ENCODE data around the gene WDR26.
"Not testable (repeated sequence)": the region's sequence is repeated elsewhere in the genome, so short reads cannot be mapped to it uniquely, and the experiment has no call there.

The WDR26 gene

DNA sequence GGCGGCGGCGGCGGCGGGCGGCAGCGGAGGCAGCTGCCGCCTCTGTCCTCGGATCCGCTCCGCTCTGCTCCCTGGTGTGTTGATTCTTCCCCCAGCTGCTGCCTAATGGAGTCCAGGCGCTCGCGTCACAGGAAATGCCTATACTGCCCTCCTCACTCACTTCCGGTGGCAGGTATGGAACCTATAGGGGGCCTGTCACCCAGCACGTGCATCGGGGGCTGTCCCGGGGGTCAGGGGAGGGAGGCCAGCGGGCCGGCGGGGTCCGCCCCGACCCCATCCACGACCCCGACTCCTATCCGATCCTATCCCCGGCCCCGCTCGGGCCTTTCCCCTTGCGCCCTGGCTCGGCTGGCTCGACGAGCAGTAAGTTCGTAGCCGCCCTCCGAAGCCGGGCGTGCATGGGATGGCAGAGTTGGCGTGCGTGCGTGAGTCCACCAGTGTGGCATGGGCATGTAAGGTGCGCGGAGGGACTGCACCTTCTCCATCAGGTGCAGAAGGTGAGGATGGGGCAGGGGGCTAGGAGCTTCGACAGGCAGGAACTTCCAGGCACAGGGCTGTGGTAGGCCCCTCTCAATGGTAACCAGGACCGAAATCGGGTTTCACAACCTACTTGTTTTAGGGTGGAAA, at the start of gene WDR26:
Gene WDR26 (minus strand): TSS at position 107 of the 627 bp plus-strand sequence.
- FAIRE-seq, result no peak

DNA sequence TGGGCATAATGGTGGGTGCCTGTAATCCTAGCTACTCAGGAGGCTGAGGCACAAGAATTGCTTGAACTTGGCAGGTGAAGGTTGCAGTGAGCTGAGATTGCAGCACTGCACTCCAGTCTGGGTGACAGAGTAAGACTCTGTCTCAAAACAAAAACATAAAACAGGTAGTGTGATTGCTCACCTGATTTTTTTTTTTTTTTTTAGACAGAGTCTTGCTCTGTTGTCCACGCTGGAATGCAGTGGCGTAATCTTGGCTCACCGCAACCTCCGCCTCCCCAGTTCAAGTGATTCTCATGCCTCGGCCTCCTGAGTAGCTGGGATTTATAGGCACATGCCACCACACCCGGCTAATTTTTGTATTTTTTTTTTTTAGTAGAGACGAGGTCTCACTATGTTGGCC, 48.6 kb upstream of the WDR26 start:
- not testable (repeated sequence) for FAIRE-seq

DNA sequence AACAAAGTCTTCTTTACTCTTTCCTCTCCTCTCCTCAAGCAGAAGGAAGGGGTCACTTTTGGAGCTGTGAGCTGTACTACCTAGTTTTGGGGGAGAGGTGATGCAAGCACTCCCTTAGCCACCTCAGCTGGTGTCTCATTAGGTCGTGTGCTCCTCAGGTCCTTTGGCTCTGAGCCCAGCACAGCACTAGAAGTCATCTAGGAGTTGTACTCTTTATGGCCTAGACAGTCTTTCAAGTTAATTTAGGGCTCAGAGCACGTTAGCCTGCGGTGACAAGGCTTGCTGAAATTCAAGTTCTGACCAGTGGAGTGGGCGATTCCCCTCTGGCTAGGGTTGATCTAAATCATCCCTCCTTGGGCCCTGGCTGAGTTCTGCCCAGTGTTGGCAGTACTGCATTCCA, 48.0 kb upstream of the WDR26 start:
- FAIRE-seq, result no peak

DNA sequence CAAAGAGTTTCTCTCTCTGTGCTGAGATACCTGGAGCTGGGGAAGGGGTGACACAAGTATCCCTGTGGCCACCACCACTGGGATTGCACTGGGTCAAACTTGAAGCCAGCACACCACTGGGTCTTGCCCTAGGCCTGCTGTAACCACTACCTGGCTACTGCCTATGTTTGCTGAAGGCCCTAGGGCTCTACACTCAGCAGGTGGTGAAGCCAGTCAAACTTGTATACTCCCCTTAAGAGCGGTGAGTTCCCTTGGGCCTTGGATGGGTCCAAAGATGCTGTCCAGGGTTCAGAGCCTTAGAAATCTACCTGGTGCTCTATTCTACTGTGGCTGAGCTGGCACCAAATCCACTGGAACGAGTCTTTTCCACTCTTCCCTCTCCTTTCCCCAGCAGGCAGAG, 47.0 kb upstream of the WDR26 start:
- no peak for FAIRE-seq

DNA sequence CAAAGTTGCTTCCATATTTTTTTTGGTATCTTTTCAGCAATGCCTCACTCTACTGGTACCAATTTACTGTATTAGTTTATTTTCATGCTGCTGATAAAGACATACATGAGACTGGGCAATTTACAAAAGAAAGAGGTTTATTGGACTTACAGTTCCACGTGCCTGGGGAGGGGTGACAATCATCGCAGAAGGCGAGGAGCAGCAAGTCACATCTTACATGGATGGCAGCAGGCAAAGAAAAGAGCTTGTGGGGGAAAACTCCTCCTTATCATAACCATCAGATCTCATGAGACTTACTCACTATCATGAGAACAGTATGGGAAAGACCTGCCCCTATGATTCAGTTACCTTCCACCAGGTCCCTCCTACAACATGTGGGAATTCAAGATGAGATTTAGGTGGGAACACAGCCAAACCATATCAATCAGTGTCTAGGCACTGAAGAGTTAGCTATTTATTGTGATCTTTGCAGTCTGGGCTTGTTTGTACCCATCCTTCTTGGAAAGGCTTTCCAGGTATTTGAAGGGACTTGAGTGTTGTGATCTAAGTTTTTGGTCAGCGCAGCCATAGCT, 46.4 kb upstream of the WDR26 start:
- not testable (repeated sequence) for FAIRE-seq

DNA sequence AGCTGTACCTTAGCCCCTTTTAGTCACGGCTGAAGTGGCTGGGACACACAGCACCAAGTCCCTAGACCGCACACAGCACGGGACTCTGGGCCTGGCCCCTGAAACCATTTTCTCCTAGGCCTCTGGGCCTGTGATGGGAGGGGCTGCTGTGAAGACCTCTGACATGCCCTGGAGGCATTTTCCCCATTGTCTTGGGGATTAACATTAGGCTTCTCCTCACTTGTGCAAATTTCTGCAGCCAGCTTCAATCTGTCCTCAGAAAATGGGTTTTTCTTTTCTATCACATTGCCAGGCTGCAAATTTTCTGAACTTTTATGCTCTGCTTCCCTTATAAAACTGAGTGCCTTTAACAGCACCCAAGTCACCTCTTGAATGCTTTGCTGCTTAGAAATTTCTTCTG, 45.6 kb upstream of the WDR26 start:
- not testable (repeated sequence) for FAIRE-seq

DNA sequence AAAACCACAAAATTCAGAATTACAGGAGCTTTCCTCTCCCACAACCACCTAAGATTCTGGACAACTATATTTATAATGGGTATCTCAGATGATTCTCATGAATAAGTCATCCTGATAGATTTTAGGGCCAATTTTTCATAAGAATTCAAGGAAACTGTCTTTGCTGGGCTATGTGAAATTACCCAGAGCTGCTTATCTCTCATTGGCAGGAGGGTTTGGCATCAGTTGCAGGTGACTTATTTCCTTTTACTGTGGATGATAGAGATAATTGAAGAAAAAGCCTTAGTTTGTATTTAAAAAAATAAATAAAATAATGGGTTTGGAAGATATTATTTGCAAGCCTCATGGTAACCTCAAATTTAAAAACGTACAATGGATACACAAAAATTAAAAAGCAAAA, 38.2 kb upstream of the WDR26 start:
- FAIRE-seq, result no peak

DNA sequence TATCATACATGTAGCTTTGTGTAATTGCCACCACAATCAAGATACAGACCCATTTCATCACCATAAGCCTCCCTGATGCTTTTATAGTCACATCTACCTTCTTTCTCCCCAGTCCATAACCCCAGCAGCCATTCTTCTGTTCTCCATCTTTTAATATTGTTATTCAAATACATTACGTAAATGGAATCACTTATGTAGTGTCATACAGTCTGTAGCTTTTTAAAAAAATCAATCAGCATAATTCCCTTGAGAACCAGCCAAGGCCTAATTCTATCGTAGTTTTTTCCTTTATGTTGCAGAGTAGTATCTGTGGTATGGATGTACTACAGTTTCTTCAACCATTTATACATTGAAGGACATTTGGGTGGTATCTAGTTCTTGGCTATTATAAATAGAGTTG, 31.6 kb upstream of the WDR26 start:
- FAIRE-seq, result no peak

DNA sequence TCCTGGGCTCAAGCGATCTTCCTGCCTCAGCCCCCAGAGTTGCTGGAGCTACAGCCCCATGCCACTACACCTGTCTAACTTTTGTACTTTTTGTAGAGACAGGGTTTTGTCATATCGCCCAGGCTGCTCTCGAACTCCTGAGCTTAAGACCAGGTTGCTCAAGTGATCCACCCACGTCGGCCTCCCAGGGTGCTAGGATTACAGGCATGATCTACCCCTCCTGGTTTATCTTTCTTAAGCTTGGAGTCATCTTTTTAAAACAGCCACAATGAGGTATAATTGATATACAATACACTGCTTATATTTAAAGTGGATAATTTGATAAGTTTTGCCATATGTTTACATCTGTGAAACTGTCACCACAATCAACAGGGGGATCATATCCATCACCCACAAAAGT, 25.4 kb upstream of the WDR26 start:
- no peak for FAIRE-seq

DNA sequence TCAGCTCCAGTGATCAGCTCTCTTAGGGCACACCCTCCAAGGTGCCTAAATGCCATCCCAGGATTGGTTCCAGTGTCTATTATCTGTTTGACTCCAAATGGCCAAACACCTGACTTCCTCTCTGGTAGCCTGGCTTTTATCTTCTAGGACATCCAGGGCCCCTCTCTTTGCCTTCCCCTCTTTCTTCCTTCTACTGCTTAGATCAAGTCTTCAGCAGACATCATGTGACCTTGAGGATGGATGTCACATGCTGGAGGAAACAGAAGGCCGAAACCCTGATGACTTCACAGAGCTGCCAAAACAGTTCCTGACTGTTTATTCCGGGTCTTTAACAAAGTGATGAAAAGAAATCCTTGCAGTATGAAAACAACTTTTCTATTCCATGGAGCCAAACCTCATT, 24.4 kb upstream of the WDR26 start:
- FAIRE-seq, result no peak

DNA sequence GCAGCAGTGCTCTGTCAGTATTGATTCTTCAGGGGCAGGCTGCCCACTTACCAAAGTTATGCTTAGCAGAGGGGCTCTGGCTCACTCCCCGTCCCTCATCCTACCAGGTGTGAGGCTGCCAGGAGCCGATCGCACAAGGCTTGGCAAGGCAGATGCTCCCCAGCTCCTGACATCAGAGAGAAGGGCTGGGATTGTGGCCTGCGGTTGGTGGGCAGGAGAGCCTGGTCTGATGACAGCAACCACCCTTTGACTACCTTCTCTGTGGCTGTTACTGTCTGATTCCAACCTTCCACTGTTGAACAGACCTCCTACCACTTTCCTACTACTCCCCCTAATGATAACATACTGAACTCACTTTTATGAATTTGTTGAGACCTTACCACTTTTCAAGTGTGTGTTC, 23.7 kb upstream of the WDR26 start:
- no peak for FAIRE-seq

DNA sequence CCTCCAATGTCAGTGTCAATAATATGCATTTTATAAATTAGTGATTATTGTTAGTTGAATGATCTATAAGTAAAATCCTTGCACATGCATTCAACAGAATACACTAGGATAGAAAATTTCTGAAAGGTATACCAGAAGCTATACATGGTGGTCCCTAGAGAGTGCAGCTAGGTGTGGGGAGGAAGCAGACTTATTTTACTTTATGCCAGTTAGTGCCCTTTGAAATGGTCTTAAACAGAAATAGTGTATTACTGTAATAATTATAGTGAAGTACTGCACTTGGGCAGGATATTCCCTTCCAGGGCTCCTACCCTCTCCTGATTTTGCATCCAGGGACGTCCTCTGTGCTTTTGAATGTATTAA, 23.2 kb upstream of the WDR26 start:
- no peak for FAIRE-seq

DNA sequence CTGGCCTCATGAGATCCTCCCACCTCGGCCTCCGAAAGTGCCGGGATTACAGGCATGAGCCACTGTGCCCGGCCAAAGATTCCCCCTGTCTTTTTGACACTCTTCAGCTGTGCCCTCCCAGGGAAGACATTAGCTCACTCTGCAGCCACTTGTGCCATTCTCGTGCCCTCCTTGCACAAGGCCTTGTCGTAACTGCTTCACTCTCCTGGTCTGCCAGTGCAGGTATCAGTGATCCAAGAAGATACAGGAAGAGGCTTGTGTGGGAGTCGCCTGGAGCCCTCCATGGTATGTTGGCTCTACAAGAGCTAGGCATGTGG, 22.0 kb upstream of the WDR26 start:
- FAIRE-seq, result no peak

DNA sequence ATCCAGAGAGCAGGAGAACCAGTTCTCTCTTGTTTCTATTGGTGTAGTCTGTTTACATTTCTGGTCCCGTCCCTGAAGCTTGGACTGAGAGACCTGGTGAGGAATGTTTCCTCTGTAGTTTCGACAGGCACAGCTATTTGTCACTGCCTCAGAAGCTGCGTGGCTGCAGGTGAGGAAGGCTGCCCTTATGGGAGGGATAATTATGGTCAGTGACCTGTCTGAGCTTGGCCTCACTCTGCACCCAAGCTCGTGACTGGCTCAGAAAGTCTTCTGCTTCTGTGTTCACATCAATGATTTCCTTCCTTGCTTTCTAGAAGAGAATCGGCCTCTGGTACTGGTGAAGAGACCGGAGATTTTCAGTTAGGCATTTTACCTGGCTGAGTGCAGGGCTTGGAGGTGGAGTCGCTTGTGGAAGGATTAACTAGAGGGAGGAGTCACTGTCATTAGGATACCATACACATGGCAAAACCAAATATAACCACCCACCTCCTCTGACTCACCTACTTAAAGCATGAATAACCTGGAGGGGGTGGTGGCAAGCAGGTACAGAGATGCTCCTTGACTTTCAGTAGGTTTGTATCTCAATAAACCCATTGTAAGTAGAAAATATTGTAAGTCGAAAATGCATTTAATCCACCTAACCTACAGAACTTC, 19.9 kb upstream of the WDR26 start:
- no peak for FAIRE-seq

DNA sequence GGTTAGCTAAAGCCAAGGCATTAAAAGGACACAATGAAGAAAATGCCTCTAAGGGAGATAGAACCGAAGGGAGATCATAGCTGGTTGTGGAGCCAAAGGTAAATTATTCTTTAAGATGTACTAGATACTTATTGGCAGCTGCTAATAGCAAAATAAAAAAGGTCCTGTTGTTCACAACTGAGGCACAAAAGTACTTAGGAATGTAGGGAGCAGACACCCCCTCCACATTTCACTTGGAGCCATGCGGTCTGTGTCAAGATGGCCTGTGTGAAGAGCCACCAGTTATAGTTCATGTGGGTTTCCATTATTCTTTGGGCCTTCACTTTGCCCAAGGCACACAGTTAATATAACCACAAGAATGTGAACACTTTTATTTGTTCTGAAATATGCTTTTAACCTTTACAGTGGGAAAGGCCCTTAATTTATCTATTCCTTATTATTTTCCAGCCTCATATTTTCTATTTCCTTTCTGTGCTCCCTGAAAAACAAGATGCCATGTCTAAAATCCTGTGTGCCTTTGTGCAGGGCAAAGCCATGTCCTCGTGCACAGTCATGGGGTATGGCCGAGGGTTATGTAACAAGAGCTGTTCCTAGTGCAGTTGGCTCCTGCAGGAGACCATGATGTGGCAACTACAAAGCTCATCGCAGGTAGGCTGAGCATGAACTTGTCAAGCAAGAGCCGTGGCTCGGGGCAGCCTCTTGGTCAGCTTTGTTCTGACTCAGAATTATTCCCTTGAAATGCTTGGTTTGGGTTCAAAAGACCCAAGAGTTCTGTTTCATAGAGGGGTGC, 16.2 kb upstream of the WDR26 start:
- no peak for FAIRE-seq

DNA sequence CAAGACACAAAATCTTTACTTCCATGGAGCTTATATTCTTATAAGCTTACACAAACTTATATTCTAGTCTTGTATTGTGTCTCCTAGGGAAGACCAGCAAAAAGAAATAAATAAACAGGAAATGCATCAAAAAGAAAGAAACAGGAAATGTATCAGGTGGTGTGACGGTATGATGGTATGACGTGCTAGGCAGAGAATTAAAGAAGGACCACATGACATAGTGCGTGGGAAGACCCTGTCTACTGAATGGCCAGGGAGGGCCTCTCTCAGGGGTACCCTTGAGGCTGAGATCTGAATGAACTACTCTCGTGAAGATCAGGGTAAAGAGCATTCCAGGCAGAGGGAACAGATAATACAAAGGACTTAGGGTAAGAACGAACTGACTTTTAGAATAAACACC, 15.6 kb upstream of the WDR26 start:
- no peak for FAIRE-seq

DNA sequence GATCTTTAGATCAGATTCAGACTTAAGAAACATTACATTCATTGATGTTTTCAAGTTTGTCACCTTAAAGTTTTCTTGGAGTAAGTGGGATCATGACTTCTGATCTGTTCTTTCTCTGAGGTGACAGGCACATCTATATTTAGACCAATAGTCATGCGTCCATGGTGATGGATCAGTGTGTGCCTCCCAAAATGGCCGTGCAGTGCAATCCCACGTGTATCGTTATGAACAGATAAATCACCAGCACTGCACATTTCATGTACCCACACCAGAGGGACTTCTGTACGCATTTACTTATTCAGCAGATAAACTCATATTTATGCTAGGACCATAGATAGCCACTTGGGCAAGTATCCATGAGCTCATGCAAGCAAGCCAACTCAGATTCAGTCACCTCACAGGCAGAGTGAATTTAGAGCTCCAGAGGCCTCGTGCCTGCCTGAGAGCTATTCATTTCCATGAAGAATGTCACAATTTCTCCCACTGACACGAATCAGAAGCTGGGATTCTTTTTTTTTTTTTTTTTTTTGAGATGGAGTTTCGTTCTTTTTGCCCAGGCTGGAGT, 13.9 kb upstream of the WDR26 start:
- FAIRE-seq, result no peak

DNA sequence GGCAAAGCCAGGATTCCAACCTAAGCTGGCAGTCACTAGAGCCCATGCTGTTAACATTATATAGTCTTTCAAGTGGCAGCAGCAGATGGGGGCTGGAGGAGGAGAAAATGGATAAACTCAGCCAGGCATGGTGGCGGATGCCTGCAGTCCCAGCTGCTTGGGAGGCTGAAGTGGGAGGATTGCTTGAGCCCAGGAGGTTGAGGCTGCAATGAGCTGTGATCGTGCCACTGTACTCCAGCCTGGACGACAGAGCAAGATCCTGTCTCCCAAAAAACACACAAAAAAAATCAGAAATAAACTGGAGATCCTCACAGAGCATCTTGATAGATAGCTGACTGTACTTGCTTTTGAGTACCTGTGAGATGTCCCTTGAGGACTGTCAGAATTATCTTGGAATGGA, 13.4 kb upstream of the WDR26 start:
- no peak for FAIRE-seq

DNA sequence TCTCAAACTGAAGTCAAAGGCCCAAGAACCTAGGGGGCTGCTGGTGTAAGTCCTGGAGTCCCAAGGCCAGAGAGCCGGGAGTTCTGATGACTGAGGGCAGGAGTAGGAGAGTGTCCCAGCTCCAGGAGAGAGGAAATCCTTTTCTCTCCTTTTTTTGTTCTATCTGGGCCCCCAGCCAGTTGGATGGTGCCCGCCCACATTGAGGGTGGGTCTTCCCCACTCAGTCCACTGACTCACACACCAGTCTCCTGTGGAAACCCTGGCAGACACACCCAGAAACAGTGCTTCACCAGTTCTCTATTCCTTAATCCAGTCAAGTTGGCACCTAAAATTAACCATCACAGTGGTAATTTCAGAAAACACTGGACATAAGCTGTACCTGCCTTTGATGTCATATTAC, 12.7 kb upstream of the WDR26 start:
- FAIRE-seq, result no peak

DNA sequence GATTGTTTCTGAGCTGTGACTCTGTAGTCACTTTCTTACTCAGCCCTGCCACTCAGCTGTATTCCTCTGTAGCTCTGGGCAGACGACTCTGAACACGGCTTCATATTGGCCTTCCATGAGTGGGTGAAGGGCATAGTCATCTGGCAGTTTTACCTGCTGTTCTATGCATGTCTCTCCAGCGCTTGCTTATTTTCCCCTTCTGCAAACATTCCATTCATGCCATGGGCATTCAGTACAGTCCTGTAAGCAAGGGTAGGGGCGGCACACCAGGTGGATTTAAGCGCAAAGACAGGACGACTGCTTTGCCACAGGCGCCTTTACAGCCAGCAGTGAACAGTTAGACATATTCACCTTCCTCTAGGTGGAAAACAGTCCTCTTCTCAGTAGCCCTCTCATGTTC, 4.4 kb upstream of the WDR26 start:
- no peak for FAIRE-seq

DNA sequence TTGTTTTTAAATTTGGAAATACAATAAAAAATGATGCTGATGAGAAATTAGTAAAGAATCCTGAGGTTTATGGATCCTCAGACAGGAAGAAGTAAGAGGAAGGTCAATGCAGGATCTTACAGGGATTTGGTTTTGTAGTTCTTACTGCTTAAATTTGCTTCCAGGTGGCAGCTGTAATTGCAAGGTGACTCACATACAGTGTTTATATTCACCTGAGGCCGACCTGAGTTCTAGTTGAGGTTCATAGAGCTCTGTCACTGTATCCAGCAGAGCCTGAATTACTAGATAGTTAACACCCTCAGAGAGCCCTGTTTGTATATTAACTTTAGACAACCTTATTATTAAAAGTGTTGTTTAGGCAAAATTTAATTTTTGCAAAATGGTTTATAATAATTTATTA, 1.4 kb upstream of the WDR26 start:
- FAIRE-seq, result no peak

DNA sequence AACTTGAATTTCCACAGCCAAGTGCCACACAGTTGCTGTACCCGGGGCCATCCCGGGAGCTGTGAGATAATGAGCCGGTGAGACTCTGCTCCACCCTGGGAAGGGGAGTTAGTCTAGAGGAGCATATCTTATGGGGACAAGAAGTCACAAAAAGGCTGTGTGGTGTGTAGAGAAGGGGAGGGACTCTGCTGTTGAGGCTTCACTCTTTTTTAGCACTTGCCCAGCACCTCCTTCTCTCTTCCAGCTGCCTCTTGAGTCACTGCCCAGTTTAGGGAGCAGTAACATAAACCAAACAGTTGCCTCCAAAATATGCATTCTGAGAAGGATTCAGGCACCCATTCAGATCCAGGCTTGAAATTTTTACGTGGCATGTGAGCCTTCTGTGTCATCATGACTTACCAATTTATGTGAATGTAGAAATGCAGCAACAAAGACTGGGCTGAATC, 744 bp upstream of the WDR26 start:
- no peak for FAIRE-seq

Measured in A204.1 (cell line).